ENCODE results near the gene CPEB1. TPM values are rescaled to one million over a fixed set of nuclear protein-coding genes. Genes with fewer than 3 reads are reported as not detected.

The CPEB1 gene
- total RNA-seq, 4 donors from 2014 or later: 0.97 to 5.2 (median 2.5) TPM

GRCh38 chr15:82544431-82544830 is 102.7 kb downstream of the CPEB1 start:
- WGBS: 91% methylated on average over 8 of the region's 9 CpGs
- H3K27ac ChIP-seq: no peak overlapping the region
- TF ChIP-seq CTCF (IDR thresholded peaks at IDR 0.05) (no peak), POLR2A (IDR thresholded peaks at IDR 0.05) (no peak), POLR2AphosphoS5 (IDR thresholded peaks at IDR 0.05) (no peak), EP300 (IDR thresholded peaks at IDR 0.05) (no peak)

GRCh38 chr15:82543160-82543559 is 104.0 kb downstream of the CPEB1 start:
- DNase-seq (ENCODE audit: low spot score in 2 of 2): no peak
- no peak for TF ChIP-seq POLR2AphosphoS5 (IDR thresholded peaks at IDR 0.05)
- TF ChIP-seq CTCF (IDR thresholded peaks at IDR 0.05): no peak
- TF ChIP-seq POLR2A (IDR thresholded peaks at IDR 0.05): no peak
- Histone ChIP-seq H3K27me3 (no peaks in the 10 kb centered on the region), H3K36me3 (peaks cover 8% of the 10 kb centered on the region), H3K4me1 (peaks cover 25% of the 10 kb centered on the region), H3K4me3 (no peak overlapping the region), H3K27ac (no peak overlapping the region), H3K9me3 (no peaks in the 10 kb centered on the region)
- WGBS: 36% methylated on average over 2 of the region's 2 CpGs

More at GRCh38 chr15:82544431-82544830, 102.7 kb downstream of the CPEB1 start:
- no peak for DNase-seq (ENCODE audit: low spot score in 2 of 2)
- no peaks in the 10 kb centered on the region for H3K36me3 ChIP-seq
- H3K4me1 ChIP-seq: peaks cover 21% of the 10 kb centered on the region
- no peaks in the 10 kb centered on the region for H3K9me3 ChIP-seq
- no peak overlapping the region for H3K4me3 ChIP-seq
- no peaks in the 10 kb centered on the region for H3K27me3 ChIP-seq

- 12% methylated on average over 11 of the region's 11 CpGs for WGBS
- H3K4me1 ChIP-seq: peaks cover 40% of the 10 kb centered on the region
- no peaks in the 10 kb centered on the region for H3K27me3 ChIP-seq
- H3K4me3 ChIP-seq: peak overlapping the region; percentile 64
- peaks cover 30% of the 10 kb centered on the region for H3K36me3 ChIP-seq
- no peaks in the 10 kb centered on the region for H3K9me3 ChIP-seq
- no peak for TF ChIP-seq POLR2AphosphoS5 (IDR thresholded peaks at IDR 0.05)
- no peak for TF ChIP-seq POLR2A (IDR thresholded peaks at IDR 0.05)
- no peak for TF ChIP-seq CTCF (IDR thresholded peaks at IDR 0.05)
- no peak for TF ChIP-seq EP300 (IDR thresholded peaks at IDR 0.05)
- no peak for DNase-seq (ENCODE audit: low spot score in 2 of 2)
- peak overlapping the region; percentile 93 for H3K27ac ChIP-seq
These were observed 106.2 kb downstream of the CPEB1 start for GRCh38 chr15:82540984-82541431.

GRCh38 chr15:82540055-82540983 is 106.8 kb downstream of the CPEB1 start, which contains the start of gene RPS17:
RPS17 (minus strand) TSS chr15:82540457; CDS start chr15:82540428, 29 bp downstream.
- WGBS: 0% methylated on average over 24 of the region's 81 CpGs
- peaks cover 37% of the 10 kb centered on the region for H3K36me3 ChIP-seq
- peak within 1 kb of the TSS; percentile 93 for H3K27ac ChIP-seq
- peaks cover 40% of the 10 kb centered on the region for H3K4me1 ChIP-seq
- peak within 1 kb of the TSS; percentile 64 for H3K4me3 ChIP-seq
- H3K9me3 ChIP-seq: no peaks in the 10 kb centered on the region
- no peaks in the 10 kb centered on the region for H3K27me3 ChIP-seq
- TF ChIP-seq CTCF (IDR thresholded peaks at IDR 0.05) (peak; percentile 99 to 100), POLR2AphosphoS5 (IDR thresholded peaks at IDR 0.05) (peak; percentile 73 to 87 (median 74)), POLR2A (IDR thresholded peaks at IDR 0.05) (peak; percentile 51 to 84), EP300 (IDR thresholded peaks at IDR 0.05) (no peak)
- DNase-seq (ENCODE audit: low spot score in 2 of 2): peak; percentile 97

- WGBS: under 1% methylated on average over 23 of the region's 23 CpGs
- TF ChIP-seq POLR2A (IDR thresholded peaks at IDR 0.05): no peak
- no peak for TF ChIP-seq POLR2AphosphoS5 (IDR thresholded peaks at IDR 0.05)
- no peak for TF ChIP-seq EP300 (IDR thresholded peaks at IDR 0.05)
- no peak for TF ChIP-seq CTCF (IDR thresholded peaks at IDR 0.05)
- Histone ChIP-seq H3K27me3 (no peaks in the 10 kb centered on the region), H3K27ac (peak overlapping the region; percentile 93), H3K4me3 (peak overlapping the region; percentile 64), H3K36me3 (peaks cover 43% of the 10 kb centered on the region), H3K4me1 (peaks cover 40% of the 10 kb centered on the region), H3K9me3 (no peaks in the 10 kb centered on the region)
- no peak for DNase-seq (ENCODE audit: low spot score in 2 of 2)
These were observed 107.5 kb downstream of the CPEB1 start for GRCh38 chr15:82539691-82540054.

Data from suprapubic skin (tissue), 4 donors.